Right forelimb (tissue), 1 donor: ENCODE results near the gene ESPL1.
A peak's percentile ranks its signal among the peaks of the same experiment; 100 is the strongest.

Source experiments
- DNase-seq: peaks from one replicate; pipeline ENCODE4 v3.0.0-alpha.2; 2018

ESPL1 gene

DNA sequence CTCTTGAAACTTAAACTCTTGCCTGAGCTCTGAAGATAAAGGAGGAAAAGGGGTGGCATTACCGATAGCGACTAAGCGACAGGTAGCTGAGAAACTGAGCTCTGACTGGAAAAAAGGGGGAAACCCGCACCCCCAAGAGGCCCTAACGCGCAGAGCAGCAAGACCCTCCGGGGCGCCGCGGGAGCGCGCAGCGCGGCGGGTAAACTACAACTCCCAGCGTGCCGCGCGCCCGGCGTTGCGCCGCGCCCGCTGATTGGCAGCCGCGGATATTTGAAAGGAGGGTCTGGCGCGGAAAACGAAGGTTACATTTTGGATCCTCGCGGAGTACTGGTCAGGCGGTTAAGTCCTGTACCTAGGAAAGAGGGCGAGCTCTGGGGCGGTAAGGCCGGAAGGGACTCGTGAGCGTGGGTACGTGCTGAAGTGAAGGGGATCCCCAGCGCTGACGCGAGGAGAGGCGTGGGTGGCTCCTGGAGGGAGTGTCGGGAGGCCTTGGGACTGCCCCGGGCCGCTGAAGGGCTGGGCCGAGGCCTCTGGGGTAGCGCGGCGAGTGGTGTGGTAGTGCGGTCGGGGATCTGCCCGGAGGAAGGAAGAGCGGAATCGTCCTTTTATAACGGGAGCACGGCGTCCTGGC lies at the start of gene ESPL1:
Gene ESPL1, plus strand, starts transcription at position 301 of the 631 bp plus-strand sequence. CDS start 468 bp downstream, outside the sequence.
- peak; percentile 91 for DNase-seq

DNA sequence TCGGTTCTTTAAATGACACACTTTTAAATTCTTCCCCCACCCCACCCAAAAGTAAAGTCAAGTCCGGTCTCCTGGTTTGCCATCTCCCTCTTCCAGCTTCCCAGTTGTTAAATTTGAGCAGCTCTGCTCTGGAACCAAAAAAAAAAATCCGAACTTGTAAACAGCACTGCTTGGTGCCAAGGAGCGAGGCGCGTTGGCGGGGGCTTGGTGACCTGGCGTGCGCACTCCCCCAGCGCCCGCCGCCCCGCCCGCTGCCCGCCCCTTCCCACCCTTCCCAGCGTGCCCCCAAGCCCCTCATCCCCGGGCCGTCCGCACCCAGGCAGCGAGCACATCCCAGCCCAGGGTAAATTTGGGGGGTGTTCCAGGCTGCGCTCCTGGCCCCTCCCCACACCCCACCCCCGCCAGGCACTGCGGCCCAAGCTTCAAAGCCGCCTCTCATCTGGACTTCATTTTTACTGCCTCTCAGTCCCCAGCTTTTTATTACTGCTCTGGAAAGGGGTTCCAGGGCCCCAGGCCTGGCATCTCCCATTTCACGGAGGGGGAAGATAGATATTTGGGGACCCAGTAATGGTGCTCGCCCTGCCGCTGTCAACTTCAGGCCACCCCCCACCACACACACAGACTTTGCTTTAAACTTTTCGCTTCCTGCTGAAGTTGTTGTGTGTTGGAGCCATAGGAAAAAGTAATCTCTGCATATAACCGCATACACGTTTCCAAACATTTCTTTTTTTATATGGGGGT lies 49.4 kb upstream of the ESPL1 start:
- DNase-seq = peak; percentile 78

DNA sequence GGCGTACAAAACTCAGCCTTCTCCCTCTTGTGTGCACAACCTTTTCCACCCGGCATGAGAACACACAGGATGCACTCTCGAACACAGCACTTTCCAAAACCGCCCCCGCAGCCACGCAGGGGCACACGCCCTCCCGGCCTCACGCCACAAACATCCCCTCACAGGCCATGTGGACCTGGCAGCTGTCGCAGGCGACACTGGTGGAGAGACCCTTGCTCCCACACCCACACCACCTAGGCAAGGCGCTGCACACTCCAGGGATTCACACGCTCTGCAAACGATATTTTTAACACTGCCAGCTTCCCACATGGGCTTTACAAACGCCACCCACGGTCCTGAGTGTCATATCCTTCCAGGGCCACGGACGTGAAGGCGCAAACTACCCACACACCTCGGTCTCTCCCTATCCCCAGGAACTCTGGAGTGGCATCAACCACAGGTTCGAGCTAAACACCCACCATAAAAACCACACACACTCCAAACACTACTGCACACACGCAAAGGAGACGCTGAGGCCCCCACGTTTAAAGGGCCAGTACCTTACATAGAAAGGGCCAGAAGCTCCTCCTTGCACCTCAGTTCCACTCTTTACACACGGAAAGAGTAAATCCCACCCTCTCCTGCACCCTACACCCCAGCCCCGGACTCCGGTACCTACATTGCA lies 48.7 kb upstream of the ESPL1 start:
- no peak for DNase-seq

DNA sequence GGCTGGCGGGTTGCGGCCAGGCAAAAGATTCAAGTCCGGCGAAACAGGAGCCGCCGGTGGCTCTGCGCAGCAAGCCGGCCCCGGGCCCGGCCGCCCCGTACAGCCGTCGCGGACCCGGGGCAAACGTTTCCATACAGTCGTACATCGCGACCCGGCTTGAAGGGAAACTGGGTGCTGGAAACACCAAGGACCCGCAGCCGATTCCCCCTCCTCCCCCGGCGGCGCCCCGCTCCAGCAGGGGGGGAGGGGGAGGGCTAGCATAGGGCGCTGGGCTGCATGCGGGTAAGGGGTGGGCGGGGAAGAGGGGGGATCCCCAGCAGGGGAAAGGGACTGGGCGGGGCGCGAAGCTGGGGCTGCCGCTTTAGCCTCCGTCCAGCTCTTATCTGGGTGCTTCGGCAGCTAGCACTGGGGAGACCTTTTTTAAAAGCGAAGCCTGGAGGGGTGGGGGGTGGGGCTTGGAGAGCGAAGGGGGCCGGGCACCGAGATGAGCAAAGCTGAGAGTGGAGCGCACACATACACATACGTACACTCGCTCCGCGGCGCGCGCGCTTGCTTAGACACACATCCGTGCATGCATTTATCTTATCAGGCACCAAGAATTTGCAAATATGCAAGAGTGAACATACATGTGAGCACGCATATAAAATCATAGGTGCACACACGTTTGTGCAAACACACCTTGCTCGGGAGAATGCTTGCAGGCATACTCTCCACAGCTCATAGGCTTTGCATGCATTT lies 48.0 kb upstream of the ESPL1 start:
- DNase-seq = peak; percentile 86

DNA sequence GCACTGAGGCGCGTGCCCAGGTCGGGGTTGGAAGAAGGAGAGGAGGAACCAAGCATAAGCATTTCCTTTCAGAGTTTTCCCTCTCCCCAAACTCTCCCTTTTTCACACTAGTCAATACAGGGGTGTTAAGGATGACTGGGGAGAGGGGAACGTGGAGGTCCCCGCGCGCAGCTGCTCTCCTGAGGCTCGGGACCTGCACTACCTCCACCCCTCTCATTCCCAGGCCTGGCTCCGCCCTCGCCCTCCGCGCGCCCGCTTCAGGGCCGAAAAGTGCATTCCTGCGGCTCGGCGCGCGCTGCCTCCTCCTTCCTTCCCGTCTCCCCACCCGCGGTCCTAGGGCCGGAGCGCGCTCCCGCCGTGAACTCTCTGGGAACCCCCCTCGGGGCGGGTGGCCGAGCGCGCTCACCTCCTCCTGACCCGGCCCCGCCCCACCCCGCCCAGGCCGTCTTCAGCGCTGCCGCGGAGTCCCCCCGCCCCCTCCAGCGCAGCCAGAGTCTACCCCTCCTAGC lies 47.4 kb upstream of the ESPL1 start:
- peak; percentile 94 for DNase-seq

DNA sequence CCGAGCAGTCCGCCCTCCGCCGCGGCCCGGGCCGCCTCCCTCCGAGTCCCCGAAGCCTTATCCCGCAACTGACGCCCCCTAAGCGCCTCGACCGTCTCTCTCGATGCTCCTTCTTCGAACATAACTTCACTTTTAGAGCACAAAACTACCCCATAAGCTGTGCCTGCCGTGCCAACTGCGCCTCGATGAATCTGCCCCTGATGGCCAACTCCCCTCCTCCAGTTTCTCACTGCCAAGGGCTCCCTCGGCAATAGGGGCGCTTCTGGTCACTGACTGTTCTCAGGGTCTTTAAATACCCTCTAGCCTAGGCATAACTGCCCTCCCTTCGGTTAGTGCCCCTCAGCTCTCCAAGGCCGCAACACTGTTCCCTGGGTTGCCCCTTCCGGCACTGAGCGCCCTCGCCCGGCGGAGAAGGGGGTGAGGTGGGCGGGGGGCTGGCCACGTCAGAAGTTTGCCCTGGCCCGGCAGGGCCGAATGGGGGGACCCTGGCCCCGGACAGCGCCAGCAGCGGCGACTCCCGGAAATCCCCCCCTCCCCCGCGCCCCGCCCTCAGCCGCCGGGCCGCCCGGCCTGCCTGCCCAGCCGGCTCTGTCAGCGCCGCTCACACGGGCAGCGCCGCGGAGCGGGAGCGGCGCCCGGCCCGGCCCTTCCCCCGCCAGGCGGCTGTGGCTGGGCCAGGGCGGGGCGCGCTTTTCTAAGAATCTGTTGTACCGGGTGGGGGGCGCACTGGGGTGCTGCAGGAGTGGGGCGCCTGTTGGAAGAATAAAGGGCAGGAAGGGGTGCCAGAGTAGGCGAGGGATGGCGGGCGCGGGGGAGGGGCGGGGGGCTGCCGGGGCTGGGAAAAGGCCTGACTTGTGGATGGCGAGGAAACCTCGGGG lies 46.7 kb upstream of the ESPL1 start:
- DNase-seq = peak; percentile 87

DNA sequence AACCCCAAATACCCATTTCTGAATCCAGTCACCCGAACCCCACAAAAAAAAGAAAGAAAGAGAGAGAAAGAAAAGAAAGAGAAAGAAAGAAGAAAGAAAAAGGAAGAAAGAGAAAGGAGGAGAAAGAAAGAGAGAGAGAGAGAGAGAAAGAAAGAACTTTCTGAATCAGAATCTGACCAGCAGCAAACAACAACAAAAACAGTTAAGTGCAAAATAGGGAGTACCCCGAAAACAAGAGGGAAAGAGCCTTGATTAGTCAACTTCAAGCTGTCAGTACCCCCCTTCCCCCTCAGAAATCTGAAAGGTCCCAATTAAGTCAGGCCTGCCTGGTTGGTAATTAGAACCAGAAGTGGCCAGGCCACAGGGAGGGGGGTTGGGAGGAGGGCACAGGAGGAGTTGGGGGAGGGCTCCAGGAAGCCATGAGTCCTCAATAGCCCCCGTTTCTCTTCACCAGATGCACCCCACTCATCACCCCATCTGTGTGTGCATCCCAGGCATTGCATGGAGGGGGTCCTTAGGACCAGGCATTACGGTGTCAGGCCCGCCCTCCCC lies 45.9 kb upstream of the ESPL1 start:
- DNase-seq = no peak

DNA sequence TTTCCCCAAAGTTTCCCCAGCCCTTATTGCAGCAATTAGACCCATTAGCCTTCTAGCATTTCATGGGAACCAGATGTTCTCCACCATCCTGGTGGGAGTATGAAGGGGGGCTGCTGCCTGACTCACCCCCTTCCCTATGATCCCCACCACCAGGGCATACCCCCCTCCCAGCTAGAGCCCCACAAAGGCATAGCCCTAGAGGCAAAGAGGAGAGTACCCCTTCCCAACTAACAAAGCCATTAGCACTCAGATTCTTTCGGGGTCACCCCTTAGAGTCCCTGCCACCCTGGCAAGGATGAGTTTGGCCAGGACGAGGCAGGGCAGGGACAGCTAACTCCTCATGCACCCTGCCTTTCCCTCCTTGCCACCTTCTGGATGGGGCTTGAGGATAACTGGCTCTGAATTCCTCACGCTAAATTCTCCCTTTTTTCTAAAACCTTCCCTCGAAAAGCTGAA lies 45.3 kb upstream of the ESPL1 start:
- no peak for DNase-seq

DNA sequence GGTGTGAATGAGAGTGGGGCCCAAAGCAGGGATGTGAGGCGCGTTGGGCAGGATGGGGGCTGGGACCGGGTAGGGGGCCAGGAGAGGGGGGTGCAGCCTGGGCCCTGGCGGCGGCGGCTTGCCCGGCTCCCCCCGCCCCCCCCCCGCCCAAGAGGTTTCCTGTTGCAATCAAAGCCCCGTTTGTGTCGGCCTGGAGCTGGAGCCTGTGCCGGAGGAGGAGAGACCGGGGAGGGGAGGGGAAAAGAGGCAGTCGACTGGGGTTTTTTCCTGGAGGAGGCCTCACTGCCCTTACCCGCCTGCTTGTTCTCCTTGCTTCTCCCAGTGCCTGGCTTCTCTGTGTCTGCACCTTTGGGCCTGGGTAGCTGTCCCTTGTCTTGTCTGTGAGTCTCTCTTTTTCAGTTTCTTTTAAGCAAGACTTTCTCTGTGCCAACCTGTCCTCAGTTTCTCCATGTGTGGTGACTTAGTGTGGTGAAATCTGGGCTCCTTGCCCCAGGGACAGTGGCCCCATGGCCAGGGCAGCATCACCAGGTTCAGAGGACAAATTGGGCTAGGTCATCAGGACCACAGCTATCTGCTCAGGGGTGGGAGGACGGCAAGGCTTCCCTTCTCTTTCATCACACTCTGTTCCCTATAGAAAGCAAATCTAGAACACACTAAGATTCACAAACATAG lies 44.6 kb upstream of the ESPL1 start:
- DNase-seq = peak; percentile 82

DNA sequence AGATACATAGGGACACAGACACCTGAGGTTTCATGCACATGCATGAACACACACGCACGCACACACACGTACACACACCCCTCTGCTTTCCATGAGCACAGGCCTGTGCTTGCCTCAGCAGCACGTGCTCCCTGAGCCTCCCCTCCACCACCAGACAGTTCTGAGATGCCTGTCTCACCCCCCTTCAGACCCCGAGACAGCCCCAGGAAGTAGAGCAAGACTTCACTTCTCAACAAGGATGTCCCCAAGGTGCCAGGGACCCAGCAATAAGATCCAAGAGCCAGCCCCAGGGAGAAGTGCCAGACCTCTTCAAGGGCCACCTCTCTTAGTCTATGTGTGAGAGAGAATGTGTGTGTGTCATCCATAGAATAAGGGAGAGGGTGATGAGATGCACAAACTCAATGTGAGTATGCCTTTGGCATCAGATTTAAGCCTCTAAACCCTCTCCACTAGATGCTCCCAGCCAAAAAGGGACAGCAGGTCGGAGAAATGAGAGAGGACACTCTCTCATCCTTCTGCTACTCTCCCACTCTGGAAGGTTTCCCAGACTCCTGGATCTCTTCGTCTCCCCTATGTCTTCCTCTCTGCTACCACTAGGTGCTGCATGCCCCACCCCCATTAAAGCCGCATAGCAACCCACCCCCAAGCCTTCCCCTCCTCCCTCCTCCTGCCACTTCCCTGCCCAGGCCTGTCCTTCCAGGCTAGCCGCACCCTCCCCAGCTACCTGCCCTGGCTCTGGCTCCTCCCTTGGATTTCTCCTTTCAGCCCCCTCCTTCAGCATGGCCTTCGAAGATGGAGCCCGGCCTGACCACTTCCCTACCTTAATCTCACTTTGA lies 43.8 kb upstream of the ESPL1 start:
- DNase-seq = no peak

DNA sequence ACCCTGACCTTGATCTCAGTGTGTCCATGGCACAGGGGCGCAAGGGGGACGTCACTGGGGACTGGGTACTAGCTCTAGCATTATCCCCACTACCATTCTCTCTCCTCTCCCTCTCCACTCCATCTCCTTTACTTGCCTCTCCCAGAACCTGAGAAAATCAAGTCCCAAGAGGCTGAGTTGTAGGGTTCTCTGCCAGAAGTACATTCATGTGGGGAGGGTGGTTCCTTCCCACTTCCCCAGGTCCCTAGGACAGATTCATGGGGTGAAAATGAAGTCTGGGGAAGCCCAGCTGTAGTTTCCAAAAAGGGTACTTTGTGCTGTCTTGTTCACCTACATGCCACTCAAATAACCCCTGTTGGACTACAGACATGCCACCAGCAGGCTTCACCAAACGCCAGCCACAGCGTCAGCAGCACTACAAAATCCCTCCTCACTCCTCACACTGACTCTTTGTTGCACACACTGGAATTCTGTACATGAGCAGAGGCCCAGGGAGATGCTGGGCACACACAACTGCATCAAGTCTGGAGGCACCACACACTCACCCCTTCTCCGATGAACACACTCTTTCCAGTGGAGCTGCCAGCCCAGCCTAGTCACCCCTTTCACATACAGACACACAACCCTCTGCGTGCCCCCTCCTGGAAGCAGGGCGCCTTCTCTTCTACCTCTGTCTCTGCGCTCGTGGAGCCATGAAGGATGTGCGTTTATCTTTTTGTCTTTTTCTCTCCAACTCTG lies 43.0 kb upstream of the ESPL1 start:
- DNase-seq = peak; percentile 72

DNA sequence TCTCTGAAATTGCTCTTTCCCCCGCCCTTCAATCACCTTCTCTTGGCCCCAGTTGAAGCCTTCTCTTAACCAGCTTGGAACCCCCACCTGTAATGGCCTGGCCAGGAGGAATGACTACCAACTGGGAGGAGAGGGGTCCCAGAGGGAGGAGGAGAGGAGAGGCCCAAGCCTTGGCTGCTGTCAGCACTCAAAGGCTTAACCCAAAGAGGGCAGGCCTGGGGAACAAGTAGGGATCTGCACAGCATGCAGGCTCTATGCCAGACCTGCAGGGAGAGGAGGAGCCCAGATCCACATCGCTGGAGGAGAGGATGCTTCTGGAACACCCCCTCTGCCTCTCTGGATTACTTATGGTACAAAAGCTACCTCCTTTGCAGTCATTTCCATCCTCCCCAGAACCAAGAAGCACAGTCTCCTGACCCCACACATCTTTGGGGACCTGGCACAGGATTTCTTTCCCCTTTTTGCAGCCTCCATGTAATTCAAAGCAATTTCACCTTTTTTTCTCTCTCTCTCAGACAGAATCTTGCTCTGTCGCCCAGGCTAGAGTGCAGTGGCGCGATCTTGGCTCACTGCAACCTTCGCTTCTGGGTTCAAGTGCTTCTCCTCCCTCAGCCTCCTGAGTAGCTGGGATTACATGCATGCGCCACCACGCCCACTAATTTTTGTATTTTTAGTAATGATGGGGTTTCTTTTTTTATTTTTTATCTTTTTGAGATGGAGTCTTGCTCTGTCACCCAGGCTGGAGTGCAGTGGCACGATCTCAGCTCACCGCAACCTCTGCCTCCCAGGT lies 42.3 kb upstream of the ESPL1 start:
- peak; percentile 60 for DNase-seq

DNA sequence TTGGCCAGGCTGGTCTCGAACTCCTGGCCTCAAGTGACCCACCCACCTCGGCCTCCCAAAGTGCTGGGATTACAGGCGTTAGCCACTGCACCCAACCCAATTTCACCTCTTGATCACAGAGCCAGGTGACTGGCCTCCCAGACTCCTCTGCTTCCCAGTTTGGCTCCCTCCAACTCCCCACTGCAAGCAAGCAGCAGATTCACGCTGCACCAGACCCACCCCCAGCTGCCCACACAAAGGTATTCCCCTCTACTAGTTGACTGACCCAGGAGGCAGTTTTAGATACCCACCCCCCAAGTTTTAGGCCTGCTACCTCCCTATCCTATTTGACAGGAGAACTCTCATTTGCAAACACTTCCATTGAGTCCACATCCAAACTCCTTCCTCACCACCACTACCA lies 41.3 kb upstream of the ESPL1 start:
- no peak for DNase-seq

DNA sequence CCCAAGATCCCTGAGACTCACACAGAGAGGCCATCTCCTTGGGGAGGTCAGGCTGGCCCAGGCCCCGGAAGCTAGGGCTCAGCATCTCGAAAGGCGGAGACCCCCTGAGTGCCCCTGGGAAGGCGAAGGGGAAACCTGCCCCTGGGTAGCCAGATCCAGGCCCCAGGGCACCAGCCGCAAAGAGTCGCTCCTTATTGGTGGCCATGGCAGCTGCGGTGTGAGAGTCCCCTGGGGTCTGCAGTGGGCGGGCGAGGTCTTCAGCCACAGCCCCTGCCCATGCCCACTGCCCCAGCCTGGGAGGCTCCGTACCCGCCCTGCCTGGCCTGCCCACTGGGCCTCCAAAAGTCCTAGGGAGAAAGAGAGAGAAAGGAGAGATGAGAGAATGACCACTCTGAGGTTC lies 40.8 kb upstream of the ESPL1 start:
- no peak for DNase-seq

DNA sequence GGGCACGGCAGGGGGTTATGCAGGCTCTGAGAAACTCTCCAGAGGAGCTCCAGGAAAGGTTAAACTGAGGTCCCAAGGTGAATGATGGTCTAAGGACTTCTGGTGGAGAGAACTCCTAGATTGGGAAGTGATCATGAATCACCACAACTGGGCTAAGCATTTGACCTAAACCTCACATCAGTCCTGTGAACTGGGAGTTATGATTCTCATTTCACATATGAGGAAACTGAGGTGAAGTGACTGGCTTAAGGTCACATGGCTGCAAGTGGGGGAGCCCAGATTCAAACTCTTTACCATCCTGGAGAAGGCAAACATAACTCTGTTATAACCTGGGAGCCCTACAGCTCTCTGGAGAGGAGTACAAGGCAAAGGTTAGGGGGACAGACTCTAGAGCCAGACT lies 40.3 kb upstream of the ESPL1 start:
- DNase-seq = no peak

DNA sequence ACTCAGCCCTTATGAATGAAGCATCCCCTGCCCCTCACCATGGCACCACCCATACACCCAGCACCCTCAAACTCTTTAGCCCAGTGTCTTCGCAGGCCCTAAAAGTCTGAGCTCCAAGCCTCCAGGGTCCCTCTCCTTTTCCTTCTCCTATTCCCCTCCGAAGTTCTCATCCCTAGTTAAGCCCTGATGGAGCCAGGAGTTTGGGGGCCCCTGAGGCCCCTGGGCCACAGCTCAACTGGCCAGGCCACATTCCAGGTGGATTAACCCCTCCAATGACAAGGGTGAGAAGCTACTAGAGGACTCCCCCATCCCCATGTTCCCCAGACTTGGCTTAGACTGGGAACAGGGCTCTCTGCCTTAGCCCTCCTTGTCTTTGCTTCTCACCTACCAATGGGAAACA lies 38.6 kb upstream of the ESPL1 start:
- no peak for DNase-seq

DNA sequence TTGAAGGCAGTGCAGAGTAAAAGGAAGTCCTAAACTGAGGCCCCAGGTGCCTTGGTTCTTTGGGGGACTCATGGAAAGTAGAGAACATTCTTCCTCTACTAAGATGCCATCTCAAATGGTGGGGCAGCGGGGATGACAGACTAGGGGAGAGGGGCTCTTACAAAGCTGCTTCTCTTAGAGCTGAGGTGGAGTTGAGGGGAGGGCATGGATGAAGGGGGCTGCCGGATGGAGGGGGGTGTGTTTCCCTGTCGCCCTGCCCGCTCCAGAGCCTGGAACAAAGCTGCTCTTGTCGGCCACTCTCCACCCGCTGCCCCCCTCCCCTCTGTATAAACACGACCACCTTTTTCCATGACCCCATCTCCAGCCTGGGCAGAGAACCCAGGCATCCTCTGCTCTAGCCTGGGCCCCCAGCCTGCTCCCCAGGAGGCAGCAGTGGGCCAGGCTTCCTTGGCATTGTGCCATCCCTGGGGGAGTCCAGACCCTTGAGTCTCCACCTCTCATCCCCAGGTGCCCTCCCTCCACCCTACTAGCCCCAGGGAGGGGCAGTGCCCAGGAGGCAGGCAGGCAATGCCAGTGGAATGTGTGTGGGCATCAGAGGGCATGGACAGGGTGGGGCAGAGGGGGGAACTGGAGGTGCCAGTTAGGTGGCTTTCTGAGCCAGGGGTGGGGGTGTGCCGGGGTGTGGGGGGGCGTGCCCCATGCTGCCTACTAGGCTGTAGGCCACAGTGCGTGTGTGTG lies 37.8 kb upstream of the ESPL1 start:
- no peak for DNase-seq

DNA sequence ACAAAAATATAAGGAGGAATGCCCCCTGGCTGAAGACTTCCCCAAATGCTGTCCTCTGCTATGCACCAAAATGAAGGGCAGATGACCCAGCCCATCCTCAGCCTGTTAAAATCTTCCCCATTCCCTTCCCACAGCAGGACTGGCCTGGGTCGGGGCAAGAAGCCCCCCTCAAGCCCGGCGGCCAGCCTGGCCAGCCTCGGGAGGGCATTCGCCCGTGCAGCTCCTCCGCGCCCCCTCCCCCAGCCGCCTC lies 36.5 kb upstream of the ESPL1 start:
- no peak for DNase-seq
